Epithelial cell of proximal tubule (primary cell): ENCODE data around the gene CCDC148. TPM values are rescaled to one million over a fixed set of nuclear protein-coding genes. Genes with fewer than 3 reads are reported as not detected.
"Not testable (repeated sequence)": the region's sequence is repeated elsewhere in the genome, so short reads cannot be mapped to it uniquely, and the experiment has no call there.

Experiments
- DNase-seq: peaks from one replicate; pipeline ENCODE4 v3.0.0-alpha.2; 2011; ENCODE audit warnings: low read depth
- H3K4me3 ChIP-seq: 2 replicates; pipeline ENCODE4 v1.5.1; 2011; ENCODE audit warnings: low read depth, mild to moderate bottlenecking, low read length
- CTCF ChIP-seq: conservative IDR thresholded peaks from 2 replicates; pipeline ENCODE4 v1.5.1; 2012; ENCODE audit warnings: low read depth, mild to moderate bottlenecking, low read length
- total RNA-seq: library from RNA; depleted of rRNA; stranded (reverse); fragments of >200 nt; gene quantifications from 2 replicates; pipeline ENCODE4 v1.2.3, GENCODE V29; 2015

The CCDC148 gene
- total RNA-seq, 1 donor from 2014 or later, result 0.86 TPM

- H3K4me3 ChIP-seq, result peak overlapping the region; percentile 90
- DNase-seq, result no peak
- no peak for TF ChIP-seq CTCF
Observed at GRCh38 chr2:158459161-158460003, 2.8 kb upstream of the CCDC148 start.

- TF ChIP-seq CTCF, result no peak
- no peak for DNase-seq
- peak overlapping the region; percentile 90 for H3K4me3 ChIP-seq
Observed at GRCh38 chr2:158458617-158458920, 2.0 kb upstream of the CCDC148 start.

GRCh38 chr2:158457826-158458616 lies 1.5 kb upstream of the CCDC148 start:
- no peak for DNase-seq
- TF ChIP-seq CTCF, result peak; percentile 40

GRCh38 chr2:158457092-158457825 lies 706 bp upstream of the CCDC148 start:
- no peak for TF ChIP-seq CTCF
- H3K4me3 ChIP-seq, result peak overlapping the region; percentile 90
- DNase-seq, result no peak

More at GRCh38 chr2:158457826-158458616, 1.5 kb upstream of the CCDC148 start:
- peak overlapping the region; percentile 90 for H3K4me3 ChIP-seq

- no peak for DNase-seq
- no peak for TF ChIP-seq CTCF
- H3K4me3 ChIP-seq, result no peak overlapping the region
Observed at GRCh38 chr2:158443606-158444005, 12.9 kb downstream of the CCDC148 start.

- DNase-seq, H3K4me3 ChIP-seq: not testable (repeated sequence)
Observed at GRCh38 chr2:158439062-158439461, 17.5 kb downstream of the CCDC148 start.

- not testable (repeated sequence) for H3K4me3 ChIP-seq, DNase-seq
Observed at GRCh38 chr2:158433716-158434115, 22.8 kb downstream of the CCDC148 start.
